Measurements from ENCODE around the gene CAMK1D. TPM values are rescaled to one million over a fixed set of nuclear protein-coding genes. Genes with fewer than 3 reads are reported as not detected.

Gene CAMK1D
- total RNA-seq, 1 experiment from 2014 or later = 6.3 TPM

GRCh38 chr10:12727832-12728215 lies 378.5 kb downstream of the CAMK1D start:
- Histone ChIP-seq H2BK15ac (ENCODE audit: low read depth, low read length) (no peak overlapping the region), H4K91ac (ENCODE audit: insufficient read length, low read depth, low read length) (no peak overlapping the region), H4K20me1 (ENCODE audit: control insufficient read depth, insufficient read depth, insufficient read length) (no peaks in the 10 kb centered on the region), H3K23ac (ENCODE audit: insufficient read length, low read depth, low read length) (no peak overlapping the region), H3K14ac (ENCODE audit: insufficient read depth, low read length) (no peak overlapping the region), H2AFZ (ENCODE audit: low read length) (no peak overlapping the region), H3K9me3 (ENCODE audit: control insufficient read depth, low read depth, low read length) (no peaks in the 10 kb centered on the region), H3K4me2 (ENCODE audit: insufficient read depth, insufficient read length, low read length) (no peak overlapping the region), H2BK120ac (ENCODE audit: low read depth, low read length, poor library complexity, severe bottlenecking) (no peak overlapping the region), H2BK5ac (ENCODE audit: insufficient read length, low read length) (no peak overlapping the region), H2BK20ac (ENCODE audit: low read depth, low read length, poor library complexity, severe bottlenecking) (no peak overlapping the region), H3K4ac (ENCODE audit: low read depth, low read length) (no peak overlapping the region), H3K23me2 (ENCODE audit: insufficient read length, low read depth, low read length, poor library complexity, severe bottlenecking) (no peaks in the 10 kb centered on the region), H3K79me1 (ENCODE audit: insufficient read depth, low read depth, low read length, poor library complexity, severe bottlenecking) (no peaks in the 10 kb centered on the region), H2AK5ac (ENCODE audit: insufficient read length, low read length) (no peak overlapping the region), H4K5ac (ENCODE audit: insufficient read length, low read depth, low read length) (no peak overlapping the region), H4K8ac (replicated peaks; ENCODE audit: insufficient read length, low read depth, low read length) (no peak overlapping the region), H3K4me1 (ENCODE audit: insufficient read depth, low read length) (peaks cover under 1% of the 10 kb centered on the region; the same call in 1 of the 2 replicates), H3K79me2 (ENCODE audit: insufficient read depth, low read length) (no peaks in the 10 kb centered on the region), H3K56ac (ENCODE audit: insufficient read length, low read depth, low read length) (no peak overlapping the region), H3K18ac (ENCODE audit: insufficient read length, low read depth, low read length) (no peak overlapping the region), H2BK12ac (ENCODE audit: insufficient read length, low read depth, low read length) (no peak overlapping the region), H3K27ac (ENCODE audit: insufficient read length, low read depth, low read length) (no peak overlapping the region), H3K27me3 (ENCODE audit: insufficient read depth, low read length) (no peaks in the 10 kb centered on the region), H3T11ph (ENCODE audit: low read length) (no peak overlapping the region), H3K9ac (ENCODE audit: extremely low read depth, insufficient read length, low read length) (no peak overlapping the region)
- TF ChIP-seq CTCF (conservative IDR thresholded peaks at IDR 0.05) = no peak
- H3K4me3 Mint-ChIP-seq = no peak overlapping the region
- no peak overlapping the region for H3K27ac Mint-ChIP-seq
- H3K4me1 Mint-ChIP-seq = peaks cover 11 to 12% of the 10 kb centered on the region in 2 experiments
- DNase-seq = no peak
- H3K9me3 Mint-ChIP-seq = no peaks in the 10 kb centered on the region
- no peaks in the 10 kb centered on the region for H3K27me3 Mint-ChIP-seq (ENCODE audit: low read depth)
- H3K36me3 Mint-ChIP-seq (ENCODE audit: insufficient read depth in 1 of 3, low read depth in 3 of 3) = no peaks in the 10 kb centered on the region
- no CpG with 5 or more reads among the region's 10 CpGs for WGBS (ENCODE audit: extremely low coverage, insufficient read length, low lambda C conversion rate)

All from H9 (cell line).